SIG-M5 treated with dmso at 0.1 percent for 504 hours (cell line): ENCODE results near the gene LRRC72.
"Not testable (repeated sequence)": the region's sequence is repeated elsewhere in the genome, so short reads cannot be mapped to it uniquely, and the experiment has no call there.

Source experiments
- DNase-seq: peaks from one replicate; lab custom pipeline; 2025; ENCODE audit not compliant: unreplicated experiment; lab: John Stamatoyannopoulos, UW

LRRC72 gene

GRCh38 chr7:16564909-16565426 lies 38.3 kb downstream of the LRRC72 start:
- DNase-seq = peak; percentile 72

GRCh38 chr7:16571941-16572340 lies 45.3 kb downstream of the LRRC72 start:
- no peak for DNase-seq

- DNase-seq = no peak
Measured at GRCh38 chr7:16579216-16579615, 52.6 kb downstream of the LRRC72 start.

- no peak for DNase-seq
Measured at GRCh38 chr7:16581286-16581685, 54.7 kb downstream of the LRRC72 start.

- DNase-seq = no peak
Measured at GRCh38 chr7:16583834-16584233, 57.2 kb downstream of the LRRC72 start.

- DNase-seq = no peak
Measured at GRCh38 chr7:16585540-16585939, 58.9 kb downstream of the LRRC72 start.

GRCh38 chr7:16586081-16586874 lies 59.7 kb downstream of the LRRC72 start:
- no peak for DNase-seq

GRCh38 chr7:16587129-16587528 lies 60.5 kb downstream of the LRRC72 start:
- no peak for DNase-seq

- DNase-seq = no peak
Measured at GRCh38 chr7:16587790-16588189, 61.2 kb downstream of the LRRC72 start.

- DNase-seq = no peak
Measured at GRCh38 chr7:16589881-16590280, 63.3 kb downstream of the LRRC72 start.

- DNase-seq = no peak
Measured at GRCh38 chr7:16590424-16590823, 63.8 kb downstream of the LRRC72 start.

GRCh38 chr7:16592395-16592794 lies 65.8 kb downstream of the LRRC72 start:
- no peak for DNase-seq

- no peak for DNase-seq
Measured at GRCh38 chr7:16594061-16594460, 67.4 kb downstream of the LRRC72 start.

GRCh38 chr7:16594676-16595075 lies 68.1 kb downstream of the LRRC72 start:
- DNase-seq = no peak

GRCh38 chr7:16595596-16595995 lies 69.0 kb downstream of the LRRC72 start:
- not testable (repeated sequence) for DNase-seq

- no peak for DNase-seq
Measured at GRCh38 chr7:16598015-16598414, 71.4 kb downstream of the LRRC72 start.

- DNase-seq = no peak
Measured at GRCh38 chr7:16599860-16600259, 73.2 kb downstream of the LRRC72 start.

- no peak for DNase-seq
Measured at GRCh38 chr7:16603633-16604032, 77.0 kb downstream of the LRRC72 start.

- no peak for DNase-seq
Measured at GRCh38 chr7:16604054-16604453, 77.4 kb downstream of the LRRC72 start.

- no peak for DNase-seq
Measured at GRCh38 chr7:16606704-16607103, 80.1 kb downstream of the LRRC72 start.

- DNase-seq = peak; percentile 56
Measured at GRCh38 chr7:16609842-16610450, 83.3 kb downstream of the LRRC72 start.

GRCh38 chr7:16611711-16612110 lies 85.1 kb downstream of the LRRC72 start:
- no peak for DNase-seq
